Measurements from ENCODE around the gene S100A5. TPM values are rescaled to one million over a fixed set of nuclear protein-coding genes. Genes with fewer than 3 reads are reported as not detected.
"Not testable (repeated sequence)": the region's sequence is repeated elsewhere in the genome, so short reads cannot be mapped to it uniquely, and the experiment has no call there.

Gene S100A5, protein sequence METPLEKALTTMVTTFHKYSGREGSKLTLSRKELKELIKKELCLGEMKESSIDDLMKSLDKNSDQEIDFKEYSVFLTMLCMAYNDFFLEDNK
- total RNA-seq, result not detected in 2 replicates
- long read RNA-seq, result 0 reads

DNA sequence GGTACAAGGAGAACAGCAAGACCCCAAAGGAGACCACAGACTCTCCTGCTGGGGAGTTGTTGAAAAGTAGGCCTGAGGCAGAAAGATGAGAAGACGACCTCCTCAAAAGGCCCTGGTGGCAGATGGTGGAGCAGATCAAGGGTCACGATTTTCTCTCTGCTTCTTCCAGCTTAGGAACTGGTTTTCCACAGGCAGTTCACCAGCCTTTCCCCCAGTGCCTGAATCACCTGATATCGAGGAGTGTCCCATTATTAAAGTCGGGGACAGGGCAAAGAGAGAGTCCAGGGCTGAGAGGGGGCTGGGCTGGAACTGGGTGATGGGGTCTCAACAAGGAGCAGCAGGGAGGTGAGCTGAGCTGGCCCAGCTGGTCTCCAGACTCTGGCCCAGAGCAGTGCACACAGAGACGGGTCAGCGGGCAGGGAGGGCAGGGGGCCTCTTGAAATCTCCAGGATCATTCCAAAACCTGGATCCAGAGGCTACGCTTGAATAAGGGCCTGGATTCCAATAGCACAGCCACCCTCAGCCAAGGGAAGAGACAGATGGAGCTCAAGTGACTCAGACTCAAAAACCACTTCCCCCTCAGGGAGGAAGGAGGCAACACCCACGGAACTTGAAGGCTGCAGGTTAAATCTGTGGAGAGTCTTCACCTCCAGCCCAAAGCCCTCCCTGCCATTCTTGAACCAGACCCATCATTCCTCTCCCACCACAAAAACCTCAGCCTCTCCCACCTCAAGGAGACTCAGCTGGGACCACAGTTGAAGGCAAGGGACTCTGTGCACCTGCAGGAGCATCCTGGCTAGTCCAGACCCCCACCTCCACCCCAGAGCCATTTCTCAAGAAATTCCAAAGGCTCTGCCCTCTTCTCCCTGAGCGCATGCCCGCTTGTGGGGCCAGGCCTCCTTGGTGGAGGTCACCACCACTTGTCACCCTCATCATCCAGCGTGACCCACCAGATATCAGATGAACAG is at the start of gene S100A5:
S100A5 (minus strand) TSS at position 541 of the 968 bp plus-strand sequence. CDS start 743 bp downstream, outside the sequence.
- no peak within 1 kb of the TSS for H3K4me3 Mint-ChIP-seq
- peak within 1 kb of the TSS; percentile 85 for H3K27ac Mint-ChIP-seq (ENCODE audit: unreplicated experiment)
- TF ChIP-seq, protein P1, sequence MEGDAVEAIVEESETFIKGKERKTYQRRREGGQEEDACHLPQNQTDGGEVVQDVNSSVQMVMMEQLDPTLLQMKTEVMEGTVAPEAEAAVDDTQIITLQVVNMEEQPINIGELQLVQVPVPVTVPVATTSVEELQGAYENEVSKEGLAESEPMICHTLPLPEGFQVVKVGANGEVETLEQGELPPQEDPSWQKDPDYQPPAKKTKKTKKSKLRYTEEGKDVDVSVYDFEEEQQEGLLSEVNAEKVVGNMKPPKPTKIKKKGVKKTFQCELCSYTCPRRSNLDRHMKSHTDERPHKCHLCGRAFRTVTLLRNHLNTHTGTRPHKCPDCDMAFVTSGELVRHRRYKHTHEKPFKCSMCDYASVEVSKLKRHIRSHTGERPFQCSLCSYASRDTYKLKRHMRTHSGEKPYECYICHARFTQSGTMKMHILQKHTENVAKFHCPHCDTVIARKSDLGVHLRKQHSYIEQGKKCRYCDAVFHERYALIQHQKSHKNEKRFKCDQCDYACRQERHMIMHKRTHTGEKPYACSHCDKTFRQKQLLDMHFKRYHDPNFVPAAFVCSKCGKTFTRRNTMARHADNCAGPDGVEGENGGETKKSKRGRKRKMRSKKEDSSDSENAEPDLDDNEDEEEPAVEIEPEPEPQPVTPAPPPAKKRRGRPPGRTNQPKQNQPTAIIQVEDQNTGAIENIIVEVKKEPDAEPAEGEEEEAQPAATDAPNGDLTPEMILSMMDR (conservative IDR thresholded peaks at IDR 0.05), result no peak
- no peaks in the 10 kb centered on the region for H3K27me3 Mint-ChIP-seq (ENCODE audit: low read depth)
- peaks cover 18% of the 10 kb centered on the region for H3K4me1 Mint-ChIP-seq
- no peak for DNase-seq (ENCODE audit: low read depth, low spot score)
- no peaks in the 10 kb centered on the region for H3K9me3 Mint-ChIP-seq
- no peaks in the 10 kb centered on the region for H3K36me3 Mint-ChIP-seq (ENCODE audit: low read depth)

DNA sequence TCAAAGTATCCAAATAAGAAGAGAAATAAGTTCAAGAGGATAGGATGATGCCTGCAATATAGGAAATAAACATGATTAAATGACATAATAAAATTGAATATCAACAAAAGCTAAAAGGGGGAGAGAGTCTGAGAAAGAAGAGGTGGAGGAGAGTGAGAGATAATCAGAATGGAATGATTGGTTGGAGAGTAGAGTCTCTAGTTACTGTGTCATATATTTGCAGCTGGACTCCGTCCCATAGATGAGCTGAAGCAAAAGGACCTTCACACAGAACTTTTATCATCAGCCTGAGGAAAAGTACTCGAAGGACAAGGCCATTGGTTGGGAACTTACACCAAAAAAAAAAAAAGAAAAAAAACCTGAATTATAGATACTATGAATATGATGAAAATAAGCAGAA is 47.7 kb upstream of the S100A5 start:
- H3K27me3 Mint-ChIP-seq (ENCODE audit: low read depth), result no peaks in the 10 kb centered on the region
- DNase-seq (ENCODE audit: low read depth, low spot score), result no peak
- H3K4me3 Mint-ChIP-seq, result no peak overlapping the region
- no peaks in the 10 kb centered on the region for H3K36me3 Mint-ChIP-seq (ENCODE audit: low read depth)
- H3K4me1 Mint-ChIP-seq, result peaks cover 47% of the 10 kb centered on the region
- TF ChIP-seq, protein P1 (conservative IDR thresholded peaks at IDR 0.05), result no peak
- H3K9me3 Mint-ChIP-seq, result no peaks in the 10 kb centered on the region
- H3K27ac Mint-ChIP-seq (ENCODE audit: unreplicated experiment), result no peak overlapping the region

DNA sequence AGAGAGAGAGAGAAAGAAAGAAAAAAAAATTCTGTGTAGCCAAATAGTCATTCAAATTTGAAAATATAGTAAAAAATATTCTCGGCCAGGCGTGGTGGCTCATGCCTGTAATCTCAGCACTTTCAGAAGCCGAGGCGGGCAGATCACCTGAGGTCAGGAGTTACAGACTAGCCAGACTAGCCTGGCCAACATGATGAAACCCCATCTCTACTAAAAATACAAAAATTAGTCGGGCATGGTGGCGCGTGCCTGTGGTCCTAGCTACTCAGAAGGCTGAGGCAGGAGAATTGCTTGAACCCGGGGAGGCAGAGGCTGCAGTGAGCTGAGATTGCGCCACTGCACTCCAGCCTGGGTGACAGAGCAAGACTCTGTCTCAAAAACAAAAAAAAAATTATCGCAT is 47.3 kb upstream of the S100A5 start:
- H3K27ac Mint-ChIP-seq (ENCODE audit: unreplicated experiment); DNase-seq (ENCODE audit: low read depth, low spot score); H3K4me3 Mint-ChIP-seq; H3K36me3 Mint-ChIP-seq (ENCODE audit: low read depth); H3K27me3 Mint-ChIP-seq (ENCODE audit: low read depth); H3K9me3 Mint-ChIP-seq: not testable (repeated sequence)
- H3K4me1 Mint-ChIP-seq, result peaks cover 47% of the 10 kb centered on the region

DNA sequence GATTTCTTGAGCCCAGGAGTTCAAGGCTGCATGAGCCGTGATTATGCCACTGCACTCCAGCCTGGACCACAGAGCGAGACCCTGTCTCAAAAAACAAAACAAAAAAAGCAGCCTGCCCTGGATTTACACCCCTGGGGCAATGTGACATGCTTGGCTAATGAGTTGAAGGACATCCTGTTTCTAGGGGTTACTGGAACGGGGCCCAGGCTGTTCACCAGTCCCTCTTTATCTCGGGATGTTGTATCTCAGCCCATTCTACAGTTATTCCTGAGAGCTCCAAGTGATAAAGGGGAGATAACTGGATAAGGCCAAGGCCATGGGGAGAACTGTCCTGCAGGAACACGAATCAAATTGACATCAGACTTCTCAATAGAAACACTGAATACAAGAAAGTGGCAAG is 46.6 kb upstream of the S100A5 start:
- TF ChIP-seq, protein P1 (conservative IDR thresholded peaks at IDR 0.05), result no peak
- Mint-ChIP-seq H3K4me1 (peaks cover 39% of the 10 kb centered on the region), H3K27me3 (ENCODE audit: low read depth) (no peaks in the 10 kb centered on the region), H3K4me3 (no peak overlapping the region), H3K27ac (ENCODE audit: unreplicated experiment) (peak overlapping the region; percentile 17), H3K36me3 (ENCODE audit: low read depth) (no peaks in the 10 kb centered on the region), H3K9me3 (no peaks in the 10 kb centered on the region)
- DNase-seq (ENCODE audit: low read depth, low spot score), result no peak

DNA sequence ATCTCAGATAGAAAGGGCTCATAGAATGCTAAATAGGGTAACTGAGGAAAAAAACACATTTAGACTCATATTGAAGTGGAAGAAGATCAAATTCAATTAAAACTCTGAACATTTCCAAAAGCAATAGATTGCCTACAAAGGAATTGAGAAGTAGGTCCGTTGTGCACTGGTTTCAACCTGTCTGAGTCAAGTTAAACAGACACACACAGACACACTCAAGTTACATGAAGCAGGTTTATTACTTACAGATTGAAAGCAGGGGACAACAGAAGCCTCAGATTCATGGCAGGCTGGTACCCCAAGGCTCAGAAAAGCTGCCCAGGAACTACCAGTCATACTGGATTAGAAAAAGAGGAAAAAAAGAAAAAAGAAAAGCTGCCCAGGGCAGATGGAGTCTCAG is 45.6 kb upstream of the S100A5 start:
- H3K9me3 Mint-ChIP-seq, result no peaks in the 10 kb centered on the region
- no peaks in the 10 kb centered on the region for H3K36me3 Mint-ChIP-seq (ENCODE audit: low read depth)
- no peaks in the 10 kb centered on the region for H3K27me3 Mint-ChIP-seq (ENCODE audit: low read depth)
- no peak overlapping the region for H3K27ac Mint-ChIP-seq (ENCODE audit: unreplicated experiment)
- TF ChIP-seq, protein P1 (conservative IDR thresholded peaks at IDR 0.05), result no peak
- peaks cover 39% of the 10 kb centered on the region for H3K4me1 Mint-ChIP-seq
- DNase-seq (ENCODE audit: low read depth, low spot score), result no peak
- H3K4me3 Mint-ChIP-seq, result no peak overlapping the region

DNA sequence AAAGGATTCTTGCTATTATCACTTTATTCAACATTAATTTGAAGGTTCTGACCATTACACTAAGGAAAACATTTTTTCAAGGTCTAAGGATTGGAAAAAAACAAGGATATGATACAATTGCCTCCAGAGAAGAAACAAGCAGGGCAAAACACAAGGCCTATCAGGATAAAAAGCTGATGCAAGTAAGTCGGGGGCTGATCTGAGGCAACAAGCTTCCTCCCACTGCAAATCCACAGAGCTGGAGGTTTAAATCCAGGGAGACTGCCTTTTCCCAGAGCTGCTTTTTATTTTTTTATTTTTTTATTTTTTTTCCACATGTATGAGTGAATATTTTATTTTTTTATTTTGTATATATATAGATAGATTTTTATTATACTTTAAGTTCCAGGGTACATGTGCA is 44.3 kb upstream of the S100A5 start:
- H3K4me3 Mint-ChIP-seq, result no peak overlapping the region
- H3K9me3 Mint-ChIP-seq, result no peaks in the 10 kb centered on the region
- no peak for DNase-seq (ENCODE audit: low read depth, low spot score)
- no peak overlapping the region for H3K27ac Mint-ChIP-seq (ENCODE audit: unreplicated experiment)
- TF ChIP-seq, protein P1 (conservative IDR thresholded peaks at IDR 0.05), result no peak
- no peaks in the 10 kb centered on the region for H3K27me3 Mint-ChIP-seq (ENCODE audit: low read depth)
- no peaks in the 10 kb centered on the region for H3K36me3 Mint-ChIP-seq (ENCODE audit: low read depth)
- peaks cover 39% of the 10 kb centered on the region for H3K4me1 Mint-ChIP-seq
